HG02970 (cell line): ENCODE results near the gene CRACDL.

Experiments used
- ATAC-seq: cut with Tn5 transposase; IDR thresholded peaks from one replicate; pipeline ENCODE4 v1.9.1; 2021; ENCODE audit warnings: mild to moderate bottlenecking, moderate library complexity, moderate number of reproducible peaks; ENCODE audit not compliant: unreplicated experiment, low FRiP score

Gene CRACDL

GRCh38 chr2:98781822-98782221 is 154.2 kb downstream of the CRACDL start:
- no peak for ATAC-seq

DNA sequence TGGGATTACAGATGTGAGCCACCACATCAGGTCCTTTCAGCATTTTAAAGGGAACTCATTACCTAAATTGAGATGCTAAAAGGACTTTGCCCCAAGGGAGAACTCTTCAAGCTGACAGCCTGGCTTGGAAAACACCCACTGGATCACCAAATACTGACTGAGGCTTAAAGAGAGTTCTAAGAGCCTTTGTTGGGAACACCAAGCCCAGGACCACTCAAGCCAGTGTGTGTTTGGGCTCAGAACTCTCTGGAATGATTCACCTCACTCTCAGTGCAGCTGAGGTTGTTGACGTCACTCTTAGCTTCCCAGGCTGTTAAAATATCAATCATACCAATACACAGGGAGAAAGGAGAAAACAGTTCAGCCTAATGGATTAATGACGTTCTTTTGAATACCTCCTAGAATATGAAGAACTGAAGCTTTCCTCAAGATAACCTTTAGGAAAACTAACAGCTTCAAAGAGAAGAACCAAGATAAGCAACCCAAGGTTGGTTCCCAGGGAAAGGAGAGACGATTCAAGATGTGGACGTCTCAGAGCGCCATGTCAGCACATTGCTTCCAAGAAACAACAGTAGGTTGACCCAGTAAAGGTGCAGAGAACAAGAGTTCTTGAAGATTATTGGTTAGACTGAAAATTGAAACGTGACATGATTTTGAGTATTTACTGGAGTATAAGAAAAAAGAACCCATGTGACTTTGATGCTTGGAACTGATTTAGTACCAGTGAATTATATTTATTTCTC is 157.1 kb downstream of the CRACDL start:
- ATAC-seq: no peak

DNA sequence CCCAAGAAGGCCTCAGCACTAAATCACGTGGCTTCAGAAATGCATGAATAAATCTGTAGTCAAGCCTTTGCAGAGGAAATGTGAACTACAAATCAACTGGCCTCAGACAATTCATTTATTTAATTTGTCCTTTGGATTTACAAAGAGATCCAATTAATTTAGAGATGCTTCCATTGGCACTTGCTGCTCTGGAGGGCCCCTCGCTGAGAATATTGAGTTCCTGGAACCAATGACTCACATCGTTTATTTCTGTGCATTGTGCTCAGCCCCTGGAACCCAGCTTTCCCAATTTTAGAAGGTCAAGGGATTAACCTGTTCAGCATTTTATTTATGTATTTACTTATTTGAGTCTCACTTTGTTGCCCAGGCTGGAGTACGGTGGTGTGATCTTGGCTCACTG is 157.9 kb downstream of the CRACDL start:
- no peak for ATAC-seq

GRCh38 chr2:98777710-98778109 is 158.3 kb downstream of the CRACDL start:
- ATAC-seq: no peak

GRCh38 chr2:98777076-98777475 is 158.9 kb downstream of the CRACDL start:
- ATAC-seq: no peak

DNA sequence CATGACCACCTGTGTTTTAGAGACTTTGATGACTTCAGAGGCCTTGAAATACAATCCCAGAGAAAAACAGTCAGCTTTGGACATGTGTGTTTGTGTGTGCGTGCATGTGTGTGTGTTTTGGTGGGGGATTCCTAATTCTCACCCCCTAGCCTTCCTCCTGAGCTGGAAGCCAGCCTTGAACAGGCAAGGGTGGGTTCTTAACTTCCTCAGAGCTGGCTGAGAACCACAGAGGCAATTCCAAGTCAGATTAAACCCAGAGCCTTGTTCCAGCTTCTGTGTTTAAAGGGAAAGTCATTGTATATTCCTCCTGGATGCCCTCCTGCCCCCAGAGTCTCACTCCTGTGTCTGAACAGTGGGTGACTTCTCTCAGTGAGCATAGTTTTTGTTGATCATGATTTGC is 159.9 kb downstream of the CRACDL start:
- no peak for ATAC-seq

DNA sequence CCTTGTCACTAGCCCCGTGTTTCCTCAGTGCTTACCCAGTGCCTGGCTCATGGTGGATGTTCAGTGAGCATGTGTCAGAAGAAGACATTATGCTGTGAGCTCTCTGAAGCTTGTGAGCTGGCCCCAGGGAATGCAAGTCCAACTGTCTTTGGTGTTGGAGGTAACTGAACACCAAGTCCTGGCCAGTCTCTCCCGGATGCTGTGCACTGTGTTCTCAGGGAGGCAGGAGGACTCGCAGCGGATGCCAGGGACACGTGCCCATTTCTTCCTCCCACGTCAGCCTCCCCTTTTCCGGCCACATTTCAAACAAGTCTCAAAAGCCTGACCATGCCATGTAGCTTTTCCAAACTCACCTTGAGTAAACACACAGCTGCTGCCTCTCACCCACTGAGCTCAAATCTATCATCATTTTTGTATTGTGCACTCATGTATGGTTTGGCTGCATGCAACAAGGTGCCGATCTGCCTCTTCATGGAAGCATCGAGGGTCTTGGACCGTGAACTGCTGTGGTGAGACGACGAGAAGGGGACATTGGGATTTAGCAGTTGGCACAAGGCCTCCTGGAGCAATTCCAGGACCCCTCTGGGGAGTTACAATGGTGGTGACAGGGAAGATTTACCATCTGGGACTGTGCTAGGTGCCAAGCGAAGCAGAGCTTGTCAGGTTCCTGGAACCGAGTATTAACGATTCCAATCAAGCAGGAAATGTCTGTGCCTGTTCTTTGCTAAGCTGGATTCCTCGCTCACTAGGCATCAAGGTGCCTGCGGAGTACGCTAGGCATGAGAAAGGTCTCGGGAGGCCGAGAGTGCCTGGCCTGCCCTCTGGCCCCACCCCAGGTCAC is 160.7 kb downstream of the CRACDL start:
- ATAC-seq: no peak

- no peak for ATAC-seq
Measured at GRCh38 chr2:98773907-98774306, 162.1 kb downstream of the CRACDL start.

- no peak for ATAC-seq
Measured at GRCh38 chr2:98773169-98773568, 162.9 kb downstream of the CRACDL start.

GRCh38 chr2:98772536-98772935 is 163.5 kb downstream of the CRACDL start:
- no peak for ATAC-seq

- ATAC-seq: no peak
Measured at GRCh38 chr2:98771721-98772524, 164.1 kb downstream of the CRACDL start.

GRCh38 chr2:98771264-98771663 is 164.8 kb downstream of the CRACDL start:
- ATAC-seq: no peak

DNA sequence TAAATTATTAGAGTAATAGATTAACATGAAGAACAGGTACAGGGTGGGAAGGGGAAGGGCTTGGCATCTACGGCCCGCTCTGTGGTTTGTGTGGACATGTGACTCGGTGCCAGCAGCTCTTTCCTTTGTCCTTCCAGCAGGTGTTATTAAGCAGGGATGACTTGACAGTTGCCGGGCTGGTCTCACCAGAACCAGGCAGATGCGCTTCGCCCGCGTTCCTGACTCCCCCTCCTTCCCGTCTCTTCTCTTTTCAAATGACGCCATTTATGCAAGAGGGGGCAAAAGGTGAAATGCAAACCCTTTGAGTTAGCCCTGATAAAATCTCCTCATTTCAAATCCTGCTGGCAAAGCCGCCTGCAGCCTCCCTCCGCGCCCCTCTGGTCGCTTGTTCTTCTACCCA is 166.2 kb downstream of the CRACDL start:
- no peak for ATAC-seq

DNA sequence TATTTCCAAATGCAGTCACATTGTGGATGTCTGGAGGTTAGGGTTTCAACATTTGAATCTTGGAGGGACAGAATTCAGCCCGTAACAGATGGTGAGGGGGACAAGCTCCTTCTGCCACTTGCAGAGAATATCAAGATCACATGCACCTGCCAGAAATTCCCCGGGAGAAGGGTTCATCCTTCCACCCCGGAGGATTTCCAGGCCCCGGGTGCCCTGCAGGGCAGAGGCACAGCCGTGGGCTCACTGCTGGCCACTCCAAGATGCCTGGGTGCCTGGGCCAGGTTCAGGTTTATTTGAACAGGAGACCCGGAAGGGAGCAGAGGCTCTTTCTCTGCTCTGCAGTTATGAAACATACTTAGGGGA is 166.9 kb downstream of the CRACDL start:
- no peak for ATAC-seq

- no peak for ATAC-seq
Measured at GRCh38 chr2:98768384-98769113, 167.5 kb downstream of the CRACDL start.

DNA sequence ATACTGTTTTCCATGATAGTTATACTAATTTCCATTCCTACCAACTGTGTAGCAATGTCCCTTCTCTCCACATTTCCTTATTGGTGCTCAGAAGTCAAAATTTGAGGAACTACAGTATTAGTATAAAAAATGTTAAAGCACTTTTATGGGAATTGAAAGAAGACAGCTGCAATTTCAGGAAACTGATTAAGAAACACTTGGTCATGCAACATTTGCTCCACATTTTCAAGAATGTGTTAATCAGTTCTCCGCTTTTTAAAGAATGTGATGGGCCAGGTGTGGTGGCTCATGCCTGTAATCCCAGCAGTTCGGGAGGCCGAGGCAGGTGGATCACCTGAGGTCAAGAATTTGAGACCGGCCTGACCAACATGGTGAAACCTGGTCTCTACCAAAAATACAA is 171.5 kb downstream of the CRACDL start:
- ATAC-seq: no peak

DNA sequence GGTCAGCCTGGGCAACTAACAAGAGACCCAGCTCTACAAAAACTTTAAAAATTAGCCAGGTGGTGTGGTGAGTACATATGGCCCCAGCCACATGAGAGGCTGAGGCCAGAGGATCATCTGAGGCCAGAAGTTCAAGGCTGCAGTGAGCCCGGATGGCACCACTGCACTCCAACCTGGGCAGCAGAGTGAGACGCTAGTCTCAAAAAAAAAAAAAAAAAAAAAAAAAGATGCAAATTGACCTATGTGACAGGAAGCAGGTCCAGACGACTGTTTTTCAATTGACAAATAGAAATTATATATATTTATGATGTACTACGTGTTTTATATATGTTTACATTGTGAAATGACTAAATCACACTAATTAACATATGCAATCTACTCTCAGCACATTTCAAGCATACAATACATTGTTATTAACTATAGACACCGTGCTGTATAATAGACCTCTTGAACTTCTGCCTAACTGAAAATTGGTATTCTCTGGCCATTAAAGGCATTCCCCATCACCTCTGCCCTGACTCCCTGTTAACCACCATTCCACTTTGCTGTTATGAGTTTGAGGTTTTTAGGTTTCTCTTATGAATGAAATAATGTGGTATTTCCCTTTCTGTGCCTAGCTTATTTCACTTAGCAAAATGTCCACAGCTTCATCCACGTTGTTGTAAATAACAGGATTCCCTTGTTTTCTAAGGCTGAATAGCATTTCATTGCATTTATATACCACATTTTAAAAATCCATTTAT is 172.6 kb downstream of the CRACDL start:
- no peak for ATAC-seq

GRCh38 chr2:98761909-98762308 is 174.1 kb downstream of the CRACDL start:
- ATAC-seq: no peak

GRCh38 chr2:98761267-98761781 is 174.7 kb downstream of the CRACDL start:
- no peak for ATAC-seq
